Omental fat pad (tissue), 4 donors: ENCODE data around the gene EML1. TPM values are rescaled to one million over a fixed set of nuclear protein-coding genes. Genes with fewer than 3 reads are reported as not detected.

ENCODE experiments used
- ATAC-seq: fragments of 150-250 bp; one replicate; pipeline ENCODE4 v1.9.1; 2016; ENCODE audit warnings: mild to moderate bottlenecking, moderate library complexity; ENCODE audit not compliant: low FRiP score
- DNase-seq: peaks from one replicate; pipeline ENCODE4 v3.0.0-alpha.2; 2019; ENCODE audit warnings: low spot score
- total RNA-seq, 4 donors: library from RNA; depleted of rRNA; stranded (reverse); fragments of >200 nt; gene quantifications; one replicate each; pipeline ENCODE4 v1.1.0, GENCODE V29; 2016
- TF ChIP-seq, protein P1 (sequence below), 3 donors: fragments of 450-650 bp; IDR thresholded peaks; one replicate each; pipeline ENCODE4 v1.5.1; 2016 to 2017; ENCODE audit warnings: antibody characterized with exemption in 3 of 3, mild to moderate bottlenecking in 3 of 3, moderate library complexity in 2 of 3

EML1 gene
- total RNA-seq, 4 donors from 2014 or later, result 33.2 to 88.0 (median 43.5) TPM

DNA sequence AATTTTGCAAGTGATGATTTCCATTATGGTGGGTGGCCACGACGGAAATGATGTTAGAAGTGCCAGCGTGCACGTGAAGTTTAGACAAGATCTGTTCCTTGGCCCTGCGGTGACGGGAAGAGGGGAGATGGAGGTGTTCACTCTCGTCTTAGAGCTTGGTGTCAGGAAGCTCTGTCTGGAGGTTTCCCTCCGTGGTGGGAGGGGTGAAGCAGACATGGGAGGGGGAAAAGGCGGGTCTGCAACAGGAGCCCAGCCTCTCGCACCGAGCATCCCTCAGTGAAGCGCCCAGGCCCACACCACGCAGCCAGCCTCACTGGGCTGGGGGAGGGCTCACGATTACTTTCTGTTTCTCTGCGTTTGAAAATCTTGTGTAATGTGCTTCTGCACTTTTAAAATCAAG is 26.3 kb downstream of the EML1 start:
- ATAC-seq, result peak; percentile 60
- no peak for DNase-seq
- TF ChIP-seq, protein P1, sequence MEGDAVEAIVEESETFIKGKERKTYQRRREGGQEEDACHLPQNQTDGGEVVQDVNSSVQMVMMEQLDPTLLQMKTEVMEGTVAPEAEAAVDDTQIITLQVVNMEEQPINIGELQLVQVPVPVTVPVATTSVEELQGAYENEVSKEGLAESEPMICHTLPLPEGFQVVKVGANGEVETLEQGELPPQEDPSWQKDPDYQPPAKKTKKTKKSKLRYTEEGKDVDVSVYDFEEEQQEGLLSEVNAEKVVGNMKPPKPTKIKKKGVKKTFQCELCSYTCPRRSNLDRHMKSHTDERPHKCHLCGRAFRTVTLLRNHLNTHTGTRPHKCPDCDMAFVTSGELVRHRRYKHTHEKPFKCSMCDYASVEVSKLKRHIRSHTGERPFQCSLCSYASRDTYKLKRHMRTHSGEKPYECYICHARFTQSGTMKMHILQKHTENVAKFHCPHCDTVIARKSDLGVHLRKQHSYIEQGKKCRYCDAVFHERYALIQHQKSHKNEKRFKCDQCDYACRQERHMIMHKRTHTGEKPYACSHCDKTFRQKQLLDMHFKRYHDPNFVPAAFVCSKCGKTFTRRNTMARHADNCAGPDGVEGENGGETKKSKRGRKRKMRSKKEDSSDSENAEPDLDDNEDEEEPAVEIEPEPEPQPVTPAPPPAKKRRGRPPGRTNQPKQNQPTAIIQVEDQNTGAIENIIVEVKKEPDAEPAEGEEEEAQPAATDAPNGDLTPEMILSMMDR (IDR thresholded peaks at IDR 0.05), result no peak

DNA sequence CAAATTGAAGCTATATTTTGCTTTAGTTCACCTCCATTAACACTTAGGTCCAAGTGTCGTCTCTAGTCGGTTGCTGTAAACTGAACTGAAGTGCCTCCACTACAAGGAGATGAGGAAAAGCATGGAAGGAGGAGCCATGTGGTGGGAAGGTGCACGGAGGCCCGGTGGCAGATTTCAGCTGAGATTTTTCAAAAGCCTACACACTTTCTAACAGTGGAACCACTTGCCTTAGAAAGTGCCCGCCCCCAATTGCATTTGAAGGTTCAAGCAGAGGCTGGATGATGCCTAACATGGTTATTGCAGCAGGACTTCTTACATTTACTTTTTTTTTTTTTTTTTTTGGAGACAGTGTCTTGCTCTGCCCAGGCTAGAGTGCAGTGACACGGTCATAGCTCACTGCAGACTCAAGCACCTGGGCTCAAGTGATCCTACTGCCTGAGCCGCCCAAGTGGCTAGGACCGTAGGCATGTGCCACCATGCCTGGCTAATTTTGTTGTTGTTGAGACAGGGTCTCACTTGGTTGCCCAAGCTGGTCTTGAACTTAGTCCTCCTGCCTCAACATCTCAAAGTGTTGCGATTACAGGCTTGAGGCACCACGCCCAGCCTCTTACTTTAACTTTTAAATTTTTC is 27.6 kb downstream of the EML1 start:
- no peak for ATAC-seq
- no peak for DNase-seq
- TF ChIP-seq, protein P1 (IDR thresholded peaks at IDR 0.05), result no peak

DNA sequence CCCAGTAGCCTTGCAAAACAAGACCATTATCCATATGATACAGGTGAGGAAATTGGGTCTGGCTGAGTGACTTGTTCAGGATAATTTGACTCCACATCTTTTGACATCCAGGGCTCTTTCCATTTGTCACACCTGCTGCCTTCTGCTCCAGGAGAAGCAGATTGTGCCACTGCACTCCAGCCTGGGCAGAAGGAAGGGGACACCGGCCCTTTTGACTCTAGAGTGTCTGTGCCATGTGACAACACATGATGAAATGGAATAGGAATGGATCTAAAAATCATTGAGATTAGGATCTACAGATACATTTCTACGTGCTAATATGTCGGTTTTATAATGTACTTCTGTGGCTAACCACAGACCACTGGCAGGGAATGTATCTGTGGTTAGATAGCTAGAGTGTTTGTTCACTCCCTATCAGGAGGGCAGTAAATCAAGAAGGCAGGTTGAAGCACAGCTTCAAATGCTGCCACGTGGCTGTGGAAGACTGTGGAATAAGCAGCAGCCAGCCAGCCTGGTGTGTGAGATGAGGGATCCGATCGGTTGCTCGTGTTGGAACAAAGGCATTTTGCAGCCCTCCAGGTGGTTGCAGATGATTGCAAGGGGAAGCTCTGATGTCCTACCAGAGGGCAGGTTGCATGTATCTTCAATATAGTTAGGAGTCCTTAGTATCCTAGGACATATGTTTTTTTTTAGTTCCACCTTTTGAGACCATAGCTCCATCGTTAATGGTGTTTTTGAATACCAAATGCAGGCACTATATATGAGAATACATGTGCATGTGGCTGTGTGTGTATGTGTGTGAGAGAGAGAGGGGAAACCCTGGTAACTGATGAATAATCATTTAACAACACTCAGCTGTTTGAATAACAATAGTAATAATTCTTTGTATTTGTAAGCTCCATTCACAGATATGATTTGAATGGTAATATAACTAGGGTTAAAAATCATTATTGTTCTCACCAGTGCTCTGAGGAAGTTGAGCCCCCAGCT is 28.6 kb downstream of the EML1 start:
- no peak for DNase-seq
- peak; percentile 50 for ATAC-seq
- TF ChIP-seq, protein P1 (IDR thresholded peaks at IDR 0.05), result no peak

DNA sequence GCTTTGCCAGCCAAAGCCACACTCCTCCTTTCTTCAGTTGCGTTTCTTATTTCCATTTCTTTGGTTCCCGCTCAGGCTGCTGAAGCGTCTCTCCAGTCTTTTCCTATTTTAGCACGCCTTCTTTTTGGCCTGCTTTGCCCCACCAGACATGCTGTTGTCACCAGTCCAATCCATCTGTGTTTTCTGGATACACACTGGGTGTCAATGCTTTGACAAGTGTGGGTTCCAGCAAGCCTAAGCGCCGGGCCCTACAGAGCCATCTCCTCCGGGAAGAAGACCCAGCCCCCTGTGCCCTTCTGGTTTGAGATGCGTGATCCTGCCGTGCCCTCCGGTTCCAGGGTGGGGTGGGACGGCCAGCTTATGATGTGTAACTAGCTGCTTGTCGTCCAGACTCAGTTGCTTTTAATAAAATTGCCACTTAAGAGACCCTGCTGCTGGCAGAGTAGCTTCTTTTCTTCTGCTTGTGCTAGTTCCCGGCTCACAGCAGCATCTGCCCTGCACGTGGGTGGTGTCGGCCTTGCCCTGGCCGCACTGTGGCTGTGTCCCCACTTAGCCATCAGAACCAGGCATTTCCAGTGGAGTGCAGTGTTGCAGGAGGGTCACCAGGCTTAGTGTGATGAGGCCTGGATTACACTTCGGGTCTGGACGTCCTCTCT is 29.7 kb downstream of the EML1 start:
- no peak for DNase-seq
- no peak for ATAC-seq
- TF ChIP-seq, protein P1 (IDR thresholded peaks at IDR 0.05), result no peak

DNA sequence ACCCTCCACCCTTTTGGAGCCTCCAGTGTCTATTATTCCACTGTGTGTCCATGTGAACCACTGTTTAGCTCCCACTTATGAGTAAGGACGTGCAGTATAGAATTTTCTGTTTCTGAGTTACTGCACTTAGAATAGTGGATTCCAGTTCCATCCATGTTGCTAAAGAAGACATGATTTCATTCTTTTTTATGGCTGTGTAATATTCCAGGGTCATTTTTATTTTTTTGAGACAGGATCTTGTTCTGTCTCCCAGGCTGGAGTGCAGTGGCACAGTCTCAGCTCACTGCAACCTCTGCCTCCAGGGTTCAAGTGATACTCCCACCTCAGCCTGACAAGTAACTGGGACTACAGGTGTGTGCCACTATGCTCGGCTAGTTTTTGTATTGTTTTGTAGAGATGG is 31.6 kb downstream of the EML1 start:
- TF ChIP-seq, protein P1 (IDR thresholded peaks at IDR 0.05), result no peak
- no peak for ATAC-seq

DNA sequence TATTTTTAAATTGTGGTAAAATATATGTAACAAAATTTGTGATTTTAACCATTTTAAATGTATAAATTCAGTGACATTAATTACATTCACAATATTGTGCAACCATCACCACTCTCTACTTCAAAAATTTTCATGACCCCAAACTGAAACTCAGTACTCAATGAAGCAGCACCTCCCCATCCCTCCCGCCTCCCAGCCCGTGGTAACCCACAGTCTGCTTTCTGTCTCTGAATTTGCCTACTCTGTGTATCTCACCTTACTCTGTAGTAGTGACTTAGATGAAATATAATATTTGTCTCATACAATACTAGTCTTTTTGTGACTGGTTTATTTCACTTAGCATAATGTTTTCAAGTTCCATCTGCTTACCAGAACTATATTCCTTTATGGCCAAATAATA is 36.2 kb downstream of the EML1 start:
- no peak for ATAC-seq
- TF ChIP-seq, protein P1 (IDR thresholded peaks at IDR 0.05), result no peak
- no peak for DNase-seq

More for the DNA sequence above, 31.6 kb downstream of the EML1 start:
- no peak for DNase-seq
